Stomach (tissue), 9 donors: ENCODE results near the gene GRIFIN. TPM values are rescaled to one million over a fixed set of nuclear protein-coding genes. Genes with fewer than 3 reads are reported as not detected.

Experiments used
- DNase-seq, 2 donors: peaks; one replicate each; pipeline versions ENCODE4 v3.0.0 to v3.0.0-alpha.2; 2013 to 2019
- H3K27ac ChIP-seq, 5 donors: fragments of 200-600 bp in 4 of 5; sonication (generic) in 4 of 5; one replicate each; pipeline ENCODE4 v1.5.1; 2013 to 2019; ENCODE audit warnings: mild to moderate bottlenecking in 1 of 5, moderate library complexity in 1 of 5
- H3K27me3 ChIP-seq, 3 donors: fragments of 200-600 bp; sonication (generic); one replicate each; pipeline ENCODE4 v1.5.1; 2017 to 2019; ENCODE audit warnings: mixed run types in 1 of 3
- H3K36me3 ChIP-seq, 4 donors: fragments of 200-600 bp; sonication (generic); 1 replicate in 3 of 4; 2 replicates in 1 of 4; pipeline ENCODE4 v1.5.1; 2016 to 2019
- H3K4me1 ChIP-seq, 4 donors: fragments of 200-600 bp; sonication (generic); one replicate each; pipeline ENCODE4 v1.5.1; 2016 to 2019
- H3K4me3 ChIP-seq, 4 donors: fragments of 200-600 bp; sonication (generic) in 3 of 4; one replicate each; pipeline ENCODE4 v1.5.1; 2016 to 2019; ENCODE audit warnings: mild to moderate bottlenecking in 1 of 4
- H3K9me3 ChIP-seq, 4 donors: fragments of 200-600 bp; sonication (generic); one replicate each; pipeline ENCODE4 v1.5.1; 2016 to 2019
- CTCF ChIP-seq, 7 experiments: fragments of 450-650 bp in 4 of 7; fragments of 200-600 bp in 3 of 7; sonication (generic) in 3 of 7; IDR thresholded peaks; one replicate each; pipeline ENCODE4 v1.5.1; 2016 to 2019; ENCODE audit warnings: antibody characterized with exemption in 7 of 7, control low read depth in 2 of 7, mild to moderate bottlenecking in 1 of 7
- EP300 ChIP-seq: sonication (generic); formaldehyde crosslinking; IDR thresholded peaks from one replicate; pipeline ENCODE4 v1.6.1; 2017; ENCODE audit warnings: antibody characterized with exemption
- POLR2A ChIP-seq, 4 donors: fragments of 450-650 bp; IDR thresholded peaks; one replicate each; pipeline ENCODE4 v1.6.1; 2016; ENCODE audit warnings: antibody characterized with exemption in 4 of 4, control low read depth in 2 of 4, mild to moderate bottlenecking in 1 of 4, moderate library complexity in 1 of 4
- POLR2AphosphoS5 ChIP-seq, 3 donors: sonication (generic); formaldehyde crosslinking; IDR thresholded peaks; one replicate each; pipeline ENCODE4 v1.6.1; 2016; ENCODE audit warnings: antibody characterized with exemption in 3 of 3
- WGBS, 5 donors: extraction: QIAGEN DNeasy Blood & Tissue Kit in 3 of 5; methylation state at CpG; one replicate each; pipeline versions ENCODE4 v1.1.5 to v1.1.7; 2013 to 2018; 5-methylcytosine and 5-hydroxymethylcytosine counted together
- intact Hi-C: fragments of 100-400 bp; cut with DNase I; formaldehyde crosslinking; loops from one replicate; pipeline ENCODE4 v1.15.1; 2023; ENCODE audit warnings: low total_unique reads
- polyA plus RNA-seq, 3 donors: library from polyadenylated mRNA; stranded (reverse); fragments of 200-250 nt; gene quantifications; one replicate each; pipeline ENCODE4 v1.2.3, GENCODE V29; 2013
- total RNA-seq, 5 donors: library from RNA; depleted of rRNA; stranded (reverse); fragments of >200 nt; gene quantifications; one replicate each; pipeline versions ENCODE4 v1.1.0 to v1.2.3, GENCODE V29; 2014 to 2016
- donor health status: healthy with polysubstance abuse.
- donor health status: Bipolar disorder and iron deficiency.
- donor health status: healthy.

GRIFIN gene
- total and polyA plus RNA-seq, 8 donors: not detected

GRCh38 chr7:2511769-2512168 is 35.6 kb upstream of the GRIFIN start:
- Histone ChIP-seq H3K4me3 (peak overlapping the region in 2 of 4 donors; percentile 14), H3K27ac (peak overlapping the region; percentile 34 to 81 (median 75)), H3K9me3 (no peaks in the 10 kb centered on the region), H3K4me1 (peaks cover 31 to 57% (median 46%) of the 10 kb centered on the region in 4 donors), H3K27me3 (no peaks in the 10 kb centered on the region), H3K36me3 (no peaks in the 10 kb centered on the region)
- WGBS, 5 donors: 10 to 29% (median 18%) methylated on average over 3 to 18 of the region's 18 CpGs
- intact Hi-C loops: no loop called here
- no peak for TF ChIP-seq POLR2A (IDR thresholded peaks at IDR 0.05)
- no peak for TF ChIP-seq EP300
- TF ChIP-seq CTCF (IDR thresholded peaks at IDR 0.05): no peak
- TF ChIP-seq POLR2AphosphoS5 (IDR thresholded peaks at IDR 0.05): no peak
- no peak for DNase-seq

GRCh38 chr7:2510909-2511768 is 34.9 kb upstream of the GRIFIN start:
- intact Hi-C loops: no loop called here
- H3K9me3 ChIP-seq: no peaks in the 10 kb centered on the region

GRCh38 chr7:2510130-2510776 is 34.1 kb upstream of the GRIFIN start:
- intact Hi-C loops: no loop called here
- TF ChIP-seq POLR2AphosphoS5 (IDR thresholded peaks at IDR 0.05) (no peak), EP300 (no peak), POLR2A (IDR thresholded peaks at IDR 0.05) (no peak), CTCF (IDR thresholded peaks at IDR 0.05) (no peak)
- H3K27me3 ChIP-seq: no peaks in the 10 kb centered on the region
- no peak overlapping the region for H3K4me3 ChIP-seq
- no peaks in the 10 kb centered on the region for H3K36me3 ChIP-seq
- WGBS, 5 donors: 55 to 85% (median 64%) methylated on average over 8 to 13 of the region's 13 CpGs
- H3K27ac ChIP-seq: peak overlapping the region; percentile 69 to 81 (median 75)
- DNase-seq: no peak
- H3K9me3 ChIP-seq: no peaks in the 10 kb centered on the region
- H3K4me1 ChIP-seq: peaks cover 31 to 57% (median 46%) of the 10 kb centered on the region in 4 donors

More at GRCh38 chr7:2510909-2511768, 34.9 kb upstream of the GRIFIN start:
- 12 to 36% (median 18%) methylated on average over 18 to 27 of the region's 27 CpGs for WGBS, 5 donors
- TF ChIP-seq POLR2A (IDR thresholded peaks at IDR 0.05) (no peak), EP300 (no peak), CTCF (IDR thresholded peaks at IDR 0.05) (no peak), POLR2AphosphoS5 (IDR thresholded peaks at IDR 0.05) (no peak)
- peak; percentile 69 to 89 for DNase-seq
- no peaks in the 10 kb centered on the region for H3K36me3 ChIP-seq
- H3K27me3 ChIP-seq: no peaks in the 10 kb centered on the region
- peak overlapping the region; percentile 69 to 81 (median 75) for H3K27ac ChIP-seq
- peak overlapping the region in 2 of 4 donors; percentile 14 for H3K4me3 ChIP-seq
- peaks cover 31 to 57% (median 46%) of the 10 kb centered on the region in 4 donors for H3K4me1 ChIP-seq

- Histone ChIP-seq H3K27me3 (no peaks in the 10 kb centered on the region), H3K27ac (peak overlapping the region in 3 of 5 donors; percentile 43 to 75 (median 52)), H3K4me3 (no peak overlapping the region), H3K4me1 (peaks cover 31 to 57% (median 46%) of the 10 kb centered on the region in 4 donors), H3K36me3 (no peaks in the 10 kb centered on the region), H3K9me3 (no peaks in the 10 kb centered on the region)
- 76 to 90% (median 87%) methylated on average over 5 to 23 of the region's 23 CpGs for WGBS, 5 donors
- intact Hi-C loops: no loop called here
- TF ChIP-seq CTCF (IDR thresholded peaks at IDR 0.05) (no peak), EP300 (no peak), POLR2A (IDR thresholded peaks at IDR 0.05) (no peak), POLR2AphosphoS5 (IDR thresholded peaks at IDR 0.05) (no peak)
- DNase-seq: no peak
Observed at GRCh38 chr7:2509298-2509906, 33.2 kb upstream of the GRIFIN start.
